Fibroblast of lung (primary cell): Measurements from ENCODE around the gene PDK1.

ENCODE experiments used
- EZH2 ChIP-seq: IDR thresholded peaks from 2 replicates; pipeline ENCODE4 v1.5.1; 2012; ENCODE audit warnings: low read length, control low read depth, mild to moderate bottlenecking; ENCODE audit errors: missing control alignments
- TF ChIP-seq, protein P1 (sequence below), 2 donors: IDR thresholded peaks in 1 of 2; conservative IDR thresholded peaks in 1 of 2; 1 replicate in 1 of 2; 2 replicates in 1 of 2; pipeline ENCODE4 v1.5.1; 2011 to 2012; ENCODE audit warnings: low read length in 2 of 2, control low read depth in 1 of 2, inconsistent platforms in 1 of 2, low read depth in 1 of 2, mild to moderate bottlenecking in 1 of 2

DNA sequence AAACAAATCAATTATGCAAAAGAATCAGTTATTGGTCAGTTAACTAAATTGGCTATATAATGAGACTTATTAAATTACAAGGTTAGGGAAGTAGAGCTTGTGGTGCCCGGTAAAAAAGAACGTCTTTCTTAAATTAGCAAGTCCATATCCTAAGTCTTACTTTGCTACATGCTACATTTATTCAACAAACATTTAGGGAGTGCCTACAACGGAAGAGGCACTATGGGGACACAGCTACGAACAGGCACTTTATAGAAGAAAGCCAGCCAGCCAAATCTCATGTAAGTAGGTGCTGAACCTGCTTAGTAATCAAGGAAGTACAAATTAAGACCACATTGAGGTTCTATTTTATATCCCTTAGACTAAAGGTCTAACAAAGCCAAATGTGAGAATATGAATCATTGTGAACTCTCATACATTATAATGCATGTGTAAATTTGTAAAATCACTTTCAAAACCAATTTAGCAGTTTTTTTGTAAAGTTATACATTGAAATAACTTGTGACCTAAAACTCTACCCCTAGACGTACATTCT, 59.9 kb downstream of the PDK1 start:
- TF ChIP-seq, protein P1, sequence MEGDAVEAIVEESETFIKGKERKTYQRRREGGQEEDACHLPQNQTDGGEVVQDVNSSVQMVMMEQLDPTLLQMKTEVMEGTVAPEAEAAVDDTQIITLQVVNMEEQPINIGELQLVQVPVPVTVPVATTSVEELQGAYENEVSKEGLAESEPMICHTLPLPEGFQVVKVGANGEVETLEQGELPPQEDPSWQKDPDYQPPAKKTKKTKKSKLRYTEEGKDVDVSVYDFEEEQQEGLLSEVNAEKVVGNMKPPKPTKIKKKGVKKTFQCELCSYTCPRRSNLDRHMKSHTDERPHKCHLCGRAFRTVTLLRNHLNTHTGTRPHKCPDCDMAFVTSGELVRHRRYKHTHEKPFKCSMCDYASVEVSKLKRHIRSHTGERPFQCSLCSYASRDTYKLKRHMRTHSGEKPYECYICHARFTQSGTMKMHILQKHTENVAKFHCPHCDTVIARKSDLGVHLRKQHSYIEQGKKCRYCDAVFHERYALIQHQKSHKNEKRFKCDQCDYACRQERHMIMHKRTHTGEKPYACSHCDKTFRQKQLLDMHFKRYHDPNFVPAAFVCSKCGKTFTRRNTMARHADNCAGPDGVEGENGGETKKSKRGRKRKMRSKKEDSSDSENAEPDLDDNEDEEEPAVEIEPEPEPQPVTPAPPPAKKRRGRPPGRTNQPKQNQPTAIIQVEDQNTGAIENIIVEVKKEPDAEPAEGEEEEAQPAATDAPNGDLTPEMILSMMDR (conservative IDR thresholded peaks at IDR 0.05 in 1 of 2, IDR thresholded peaks at IDR 0.05 in 1 of 2; ENCODE audit: low read depth in 1 of 2, low read length in 2 of 2): no peak
- no peak for TF ChIP-seq EZH2
